HL-60/S4 (cell line): ENCODE data around the gene PTPRCAP.
"Not testable (repeated sequence)": the region's sequence is repeated elsewhere in the genome, so short reads cannot be mapped to it uniquely, and the experiment has no call there.

Source experiments
- in situ Hi-C: fragments of 300-500 bp; cut with MboI; formaldehyde crosslinking; loops from 2 replicates; pipeline ENCODE4 v1.14.3; 2022; ENCODE audit warnings: low sequenced_read_pairs

The PTPRCAP gene

GRCh38 chr11:67465530-67465929 is 28.0 kb upstream of the PTPRCAP start:
- in situ Hi-C loops, result not testable (repeated sequence)

GRCh38 chr11:67465189-67465510 is 27.7 kb upstream of the PTPRCAP start:
- in situ Hi-C loops, result no loop called here

- in situ Hi-C loops, result no loop called here
Observed at GRCh38 chr11:67464411-67465188, 27.1 kb upstream of the PTPRCAP start.

GRCh38 chr11:67463680-67464410 is 26.4 kb upstream of the PTPRCAP start:
- in situ Hi-C loops, result no loop called here

GRCh38 chr11:67463186-67463585 is 25.7 kb upstream of the PTPRCAP start:
- in situ Hi-C loops, result no loop called here

GRCh38 chr11:67458266-67458665 is 20.8 kb upstream of the PTPRCAP start:
- in situ Hi-C loops, result no loop called here

GRCh38 chr11:67457453-67457852 is 20.0 kb upstream of the PTPRCAP start:
- in situ Hi-C loops, result no loop called here

GRCh38 chr11:67456068-67456705 is 18.7 kb upstream of the PTPRCAP start:
- in situ Hi-C loops, result no loop called here

GRCh38 chr11:67455054-67455453 is 17.6 kb upstream of the PTPRCAP start, which contains the start of gene CABP4:
TSS of gene CABP4 (plus strand) at chr11:67455354. CDS start at chr11:67455424, 70 bp downstream.
- in situ Hi-C loops, result no loop called here

GRCh38 chr11:67453816-67454732 is 16.6 kb upstream of the PTPRCAP start:
- in situ Hi-C loops, result no loop called here

GRCh38 chr11:67452141-67452952 is 14.9 kb upstream of the PTPRCAP start, which contains the start of gene GPR152:
TSS of gene GPR152 (minus strand) at chr11:67452729. CDS start at chr11:67452724, 5 bp downstream.
- in situ Hi-C loops, result no loop called here

GRCh38 chr11:67451658-67451976 is 14.1 kb upstream of the PTPRCAP start:
- in situ Hi-C loops, result no loop called here

GRCh38 chr11:67450796-67451657 is 13.5 kb upstream of the PTPRCAP start:
- in situ Hi-C loops, result no loop called here

GRCh38 chr11:67449116-67449844 is 11.8 kb upstream of the PTPRCAP start:
- in situ Hi-C loops, result no loop called here

- in situ Hi-C loops, result no loop called here
Observed at GRCh38 chr11:67448220-67448609, 10.7 kb upstream of the PTPRCAP start.

- in situ Hi-C loops, result no loop called here
Observed at GRCh38 chr11:67445515-67445914, 8.0 kb upstream of the PTPRCAP start.

- in situ Hi-C loops, result no loop called here
Observed at GRCh38 chr11:67442504-67443404, 5.3 kb upstream of the PTPRCAP start.
